Mucosa of stomach (tissue), 1 donor: Measurements from ENCODE around the gene TMEM119.

Source experiments
- H3K27me3 ChIP-seq: one replicate; pipeline ENCODE4 v1.7.0; 2013; ENCODE audit warnings: mild to moderate bottlenecking, low read length; ENCODE audit not compliant: control insufficient read depth, insufficient read depth
- H3K36me3 ChIP-seq: one replicate; pipeline ENCODE4 v1.7.0; 2013; ENCODE audit warnings: low read length; ENCODE audit not compliant: control insufficient read depth, insufficient read depth
- H3K4me1 ChIP-seq: one replicate; pipeline ENCODE4 v1.7.0; 2013; ENCODE audit warnings: mild to moderate bottlenecking, low read length; ENCODE audit not compliant: control insufficient read depth, insufficient read depth
- H3K4me3 ChIP-seq: one replicate; pipeline ENCODE4 v1.7.0; 2013; ENCODE audit warnings: low read length
- H3K9ac ChIP-seq: one replicate; pipeline ENCODE4 v1.7.0; 2013; ENCODE audit warnings: mild to moderate bottlenecking, low read length, moderate library complexity
- H3K9me3 ChIP-seq: one replicate; pipeline ENCODE4 v1.7.0; 2013; ENCODE audit warnings: mild to moderate bottlenecking, low read length, moderate library complexity; ENCODE audit not compliant: control insufficient read depth
- donor health status: Pancreatic carcinoma.

The TMEM119 gene

DNA sequence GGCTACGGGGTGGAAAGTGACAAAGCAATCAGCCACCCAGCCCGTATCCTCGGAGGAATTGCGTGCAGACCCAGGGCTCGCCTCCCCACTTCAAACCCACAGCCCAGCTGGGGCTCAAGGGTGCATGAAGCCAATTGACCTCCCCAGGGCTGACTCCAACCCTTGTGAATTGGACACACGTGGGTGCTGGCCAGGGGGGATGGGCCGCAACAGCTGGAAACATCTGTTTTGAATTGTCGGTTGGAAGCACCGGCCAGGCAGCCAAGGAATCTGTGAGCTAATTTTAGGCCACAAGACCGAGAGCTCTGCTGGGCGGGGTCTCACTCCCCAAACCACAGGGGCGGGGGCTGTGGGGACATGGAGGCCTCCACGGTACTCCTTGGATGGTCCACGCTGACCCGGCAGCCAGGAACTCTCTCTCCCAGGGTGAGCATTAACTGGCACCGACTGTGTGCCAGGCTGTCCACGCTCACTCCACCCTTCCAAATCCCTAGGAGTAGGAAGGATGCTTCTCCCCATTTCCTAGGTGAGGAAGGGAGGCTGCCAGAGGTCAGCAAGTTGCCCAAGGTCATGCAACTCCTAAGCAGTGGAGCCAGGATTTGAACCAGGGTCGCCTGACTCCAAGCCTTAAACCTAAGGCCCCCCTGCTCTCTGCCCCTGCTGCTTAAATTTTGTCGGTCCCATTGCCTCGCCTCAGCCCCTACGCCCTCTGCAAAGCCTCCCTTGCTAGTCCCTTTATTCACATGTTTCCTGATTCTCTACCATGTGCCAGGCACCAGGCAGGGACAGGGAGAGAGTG lies 11.9 kb upstream of the TMEM119 start:
- no peaks in the 10 kb centered on the region for H3K27me3 ChIP-seq
- no peak overlapping the region for H3K4me3 ChIP-seq
- no peak overlapping the region for H3K9ac ChIP-seq

GRCh38 chr12:108608616-108609015 lies 10.7 kb upstream of the TMEM119 start:
- H3K4me3 ChIP-seq = no peak overlapping the region
- H3K27me3 ChIP-seq = no peaks in the 10 kb centered on the region
- no peak overlapping the region for H3K9ac ChIP-seq
- no peaks in the 10 kb centered on the region for H3K9me3 ChIP-seq
- H3K36me3 ChIP-seq = no peaks in the 10 kb centered on the region
- no peaks in the 10 kb centered on the region for H3K4me1 ChIP-seq

More for the DNA sequence above, 11.9 kb upstream of the TMEM119 start:
- Histone ChIP-seq H3K36me3 (no peaks in the 10 kb centered on the region), H3K9me3 (no peaks in the 10 kb centered on the region), H3K4me1 (no peaks in the 10 kb centered on the region)

DNA sequence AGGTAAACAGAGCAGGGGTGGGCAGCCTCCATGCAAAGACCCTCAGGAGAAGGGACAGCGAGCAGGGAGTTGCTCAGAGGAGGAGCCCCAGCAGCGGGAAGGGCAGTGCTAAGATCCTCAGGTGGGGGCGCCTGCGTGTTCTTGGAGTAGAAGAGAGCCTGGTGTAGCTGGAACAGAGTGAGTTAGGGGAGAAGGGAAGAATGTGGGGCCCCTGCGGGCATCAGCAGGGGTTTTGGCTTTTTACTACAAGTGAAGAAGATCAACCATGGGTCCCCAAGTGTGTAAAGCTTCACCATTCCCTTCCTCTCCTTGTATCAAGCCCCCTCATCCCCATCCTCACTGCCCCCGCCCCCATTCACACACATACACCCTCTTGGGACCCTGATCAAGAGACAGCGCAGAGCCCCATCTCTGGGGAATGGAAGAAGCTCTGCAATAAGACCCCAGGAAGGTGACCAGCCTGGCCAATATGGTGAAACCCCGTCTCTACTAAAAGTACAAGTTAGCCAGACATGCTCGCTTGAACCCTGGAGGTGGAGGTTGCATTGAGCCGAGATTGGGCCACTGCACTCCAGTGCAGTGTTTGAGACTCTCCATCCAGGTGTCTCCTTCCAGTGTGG lies 10.2 kb upstream of the TMEM119 start:
- H3K4me1 ChIP-seq = no peaks in the 10 kb centered on the region
- no peaks in the 10 kb centered on the region for H3K36me3 ChIP-seq
- H3K27me3 ChIP-seq = no peaks in the 10 kb centered on the region
- no peaks in the 10 kb centered on the region for H3K9me3 ChIP-seq
- H3K4me3 ChIP-seq = no peak overlapping the region
- no peak overlapping the region for H3K9ac ChIP-seq

DNA sequence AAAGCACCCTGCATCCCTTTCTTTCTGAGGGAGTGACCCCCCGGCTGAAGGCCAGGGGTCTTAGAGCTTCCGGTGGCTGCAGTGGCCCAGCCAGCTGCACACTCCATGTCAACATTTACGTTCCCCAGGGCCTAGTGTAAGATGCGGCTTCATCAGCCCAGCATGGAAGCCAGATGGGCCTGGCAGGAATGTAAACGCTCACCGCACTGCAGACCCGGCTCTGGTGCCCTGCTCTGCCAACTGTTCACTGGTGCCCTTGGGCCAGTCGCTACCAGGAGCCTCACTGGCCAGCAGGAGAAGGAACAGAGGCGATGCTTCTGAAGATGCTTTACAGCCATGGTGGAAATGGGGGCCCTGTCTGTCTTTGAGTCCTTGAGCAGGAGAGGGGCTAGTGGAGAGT lies 8.6 kb upstream of the TMEM119 start:
- Histone ChIP-seq H3K9me3 (no peaks in the 10 kb centered on the region), H3K27me3 (no peaks in the 10 kb centered on the region), H3K4me1 (no peaks in the 10 kb centered on the region)

DNA sequence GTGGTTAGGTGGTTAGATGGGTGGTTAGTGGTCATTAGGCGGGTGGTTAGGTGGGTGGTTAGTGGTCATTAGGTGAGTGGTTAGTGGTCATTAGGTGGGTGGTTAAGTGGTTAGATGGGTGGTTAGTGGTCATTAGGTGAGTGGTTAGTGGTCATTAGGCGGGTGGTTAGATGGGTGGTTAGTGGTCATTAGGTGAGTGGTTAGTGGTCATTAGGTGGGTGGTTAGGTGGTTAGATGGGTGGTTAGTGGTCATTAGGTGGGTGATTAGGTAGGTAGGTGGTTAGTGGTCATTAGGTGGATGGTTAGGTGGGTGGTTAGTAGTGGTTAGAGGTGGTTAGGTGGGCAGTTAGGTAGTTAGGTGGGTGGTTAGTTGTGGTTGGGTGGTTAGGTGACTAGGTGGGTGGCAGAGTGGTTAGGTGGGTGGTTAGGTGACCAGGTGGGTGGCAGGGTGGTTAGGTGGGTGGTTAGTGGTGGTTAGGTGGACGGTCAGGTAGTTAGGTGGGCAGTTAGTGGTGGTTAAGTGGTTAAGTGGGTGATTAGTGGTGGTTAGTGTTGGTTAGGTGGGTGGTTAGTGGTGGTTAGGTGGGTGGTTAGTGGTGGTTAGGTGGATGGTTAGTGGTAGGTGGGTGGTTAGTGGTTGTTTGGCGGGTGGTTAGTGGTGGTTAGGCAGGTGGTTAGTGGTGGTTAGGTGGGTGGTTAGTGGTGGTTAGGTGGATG lies 8.0 kb upstream of the TMEM119 start:
- H3K27me3 ChIP-seq = no peaks in the 10 kb centered on the region
- no peaks in the 10 kb centered on the region for H3K4me1 ChIP-seq
- H3K4me3 ChIP-seq = no peak overlapping the region
- no peak overlapping the region for H3K9ac ChIP-seq
- no peaks in the 10 kb centered on the region for H3K36me3 ChIP-seq
- H3K9me3 ChIP-seq = no peaks in the 10 kb centered on the region

More for the DNA sequence above, 8.6 kb upstream of the TMEM119 start:
- Histone ChIP-seq H3K36me3 (no peaks in the 10 kb centered on the region), H3K4me3 (no peak overlapping the region), H3K9ac (no peak overlapping the region)

- H3K9me3 ChIP-seq = no peaks in the 10 kb centered on the region
- H3K9ac ChIP-seq = no peak overlapping the region
- no peaks in the 10 kb centered on the region for H3K27me3 ChIP-seq
- H3K4me3 ChIP-seq = no peak overlapping the region
- H3K4me1 ChIP-seq = no peaks in the 10 kb centered on the region
- no peaks in the 10 kb centered on the region for H3K36me3 ChIP-seq
Observed at GRCh38 chr12:108605000-108605689, 7.3 kb upstream of the TMEM119 start.

DNA sequence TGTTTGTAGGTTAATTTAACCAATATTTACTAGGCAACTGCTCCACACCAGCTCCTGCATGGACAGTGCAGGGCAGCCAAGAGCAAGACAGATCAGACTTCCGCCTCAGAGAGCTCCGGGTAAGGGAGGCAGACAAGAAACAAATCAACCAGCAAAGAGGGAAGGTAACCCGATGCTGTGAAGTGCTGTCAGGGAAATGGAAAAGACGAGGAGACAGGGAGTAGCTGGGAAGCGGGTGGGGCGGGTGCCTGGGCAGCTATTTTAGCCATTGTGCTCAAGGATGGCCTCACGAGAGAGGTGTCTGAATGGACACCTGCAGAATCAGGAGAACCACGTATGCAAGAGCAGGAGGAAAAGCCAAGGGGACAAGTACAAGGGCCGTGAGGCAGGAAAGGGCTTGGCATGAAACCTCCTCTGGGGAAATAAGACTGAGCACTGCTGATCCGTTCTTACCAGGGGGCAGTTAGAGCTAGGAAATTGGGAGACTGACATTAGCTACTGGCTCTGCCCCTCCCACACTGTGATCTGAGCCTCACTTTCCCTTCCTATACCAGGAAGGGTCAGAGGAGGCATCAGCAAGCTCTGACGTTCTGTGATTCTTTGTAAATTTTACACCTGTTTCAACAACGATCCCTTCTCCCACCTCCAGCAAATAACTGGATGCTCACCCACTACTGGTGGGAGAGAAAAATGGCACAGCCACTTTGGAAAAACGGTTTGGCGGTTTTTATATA lies 6.5 kb upstream of the TMEM119 start:
- Histone ChIP-seq H3K27me3 (no peaks in the 10 kb centered on the region), H3K9ac (no peak overlapping the region), H3K36me3 (no peaks in the 10 kb centered on the region), H3K4me3 (no peak overlapping the region), H3K9me3 (no peaks in the 10 kb centered on the region), H3K4me1 (no peaks in the 10 kb centered on the region)

DNA sequence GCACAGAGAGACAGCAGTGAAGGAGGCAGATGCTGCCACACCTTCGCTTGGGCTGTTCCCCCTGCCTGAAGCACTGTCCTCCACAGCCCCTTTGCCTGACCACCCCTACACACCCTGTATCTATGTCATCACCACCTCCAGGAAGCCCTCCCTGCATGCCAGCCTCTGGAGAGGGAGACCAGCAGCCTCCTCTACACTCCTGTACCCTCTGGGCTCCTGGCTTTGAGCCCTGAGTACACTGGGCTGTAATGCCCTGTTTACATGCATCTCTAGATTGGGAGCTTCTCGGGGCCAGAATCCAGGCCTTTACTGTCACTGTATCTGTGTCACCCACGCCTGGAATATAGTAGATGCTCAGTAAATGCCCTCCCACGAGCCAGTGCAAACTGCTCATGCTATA lies 5.9 kb upstream of the TMEM119 start:
- Histone ChIP-seq H3K9me3 (no peaks in the 10 kb centered on the region), H3K4me1 (no peaks in the 10 kb centered on the region)

GRCh38 chr12:108602976-108603704 lies 5.3 kb upstream of the TMEM119 start:
- Histone ChIP-seq H3K36me3 (no peaks in the 10 kb centered on the region), H3K27me3 (peaks cover 5% of the 10 kb centered on the region), H3K4me3 (no peak overlapping the region), H3K9me3 (no peaks in the 10 kb centered on the region), H3K9ac (no peak overlapping the region), H3K4me1 (no peaks in the 10 kb centered on the region)

More for the DNA sequence above, 5.9 kb upstream of the TMEM119 start:
- Histone ChIP-seq H3K4me3 (no peak overlapping the region), H3K36me3 (no peaks in the 10 kb centered on the region), H3K9ac (no peak overlapping the region), H3K27me3 (no peaks in the 10 kb centered on the region)

- H3K27me3 ChIP-seq = peaks cover 5% of the 10 kb centered on the region
- H3K4me3 ChIP-seq = no peak overlapping the region
- no peak overlapping the region for H3K9ac ChIP-seq
- H3K9me3 ChIP-seq = no peaks in the 10 kb centered on the region
- no peaks in the 10 kb centered on the region for H3K36me3 ChIP-seq
- no peaks in the 10 kb centered on the region for H3K4me1 ChIP-seq
Observed at GRCh38 chr12:108602209-108602705, 4.4 kb upstream of the TMEM119 start.

DNA sequence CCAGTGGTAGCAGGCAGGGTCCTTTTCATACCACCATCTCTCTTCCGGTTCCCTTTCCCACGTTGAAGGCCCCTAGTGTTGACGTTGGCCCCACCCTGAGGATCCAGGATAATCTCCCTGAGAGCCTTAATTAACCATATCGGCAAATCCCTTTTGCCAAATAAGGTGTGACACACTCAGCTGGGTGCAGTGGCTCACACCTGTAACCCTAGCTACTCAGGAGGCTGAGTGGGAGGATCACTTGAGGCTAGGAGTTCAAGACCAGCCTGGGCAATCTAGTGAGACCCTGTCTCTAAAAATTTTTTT lies 2.8 kb upstream of the TMEM119 start:
- H3K9me3 ChIP-seq = no peaks in the 10 kb centered on the region
- H3K27me3 ChIP-seq = peaks cover 5% of the 10 kb centered on the region
- H3K4me3 ChIP-seq = no peak overlapping the region
- H3K4me1 ChIP-seq = no peaks in the 10 kb centered on the region
- no peak overlapping the region for H3K9ac ChIP-seq
- no peaks in the 10 kb centered on the region for H3K36me3 ChIP-seq
